Liver (tissue), 9 donors: Measurements from ENCODE around the gene SP140L. TPM values are rescaled to one million over a fixed set of nuclear protein-coding genes. Genes with fewer than 3 reads are reported as not detected.

ENCODE experiments used
- DNase-seq: peaks from one replicate; pipeline ENCODE4 v3.0.0-alpha.2; 2017; ENCODE audit warnings: low spot score
- H3K27ac ChIP-seq, 2 donors: one replicate each; pipeline ENCODE4 v1.7.0; 2013; ENCODE audit warnings: inconsistent platforms in 2 of 2, low read length in 2 of 2, control low read depth in 1 of 2, low read depth in 1 of 2, mild to moderate bottlenecking in 1 of 2
- H3K27me3 ChIP-seq, 4 donors: one replicate each; pipeline versions ENCODE4 v1.6.1 to v1.7.0; 2013; ENCODE audit warnings: low read length in 3 of 4, inconsistent platforms in 1 of 4, mild to moderate bottlenecking in 1 of 4, moderate library complexity in 1 of 4; ENCODE audit not compliant: control insufficient read depth in 4 of 4, insufficient read depth in 4 of 4
- H3K36me3 ChIP-seq, 4 donors: one replicate each; pipeline versions ENCODE4 v1.6.1 to v1.7.0; 2013; ENCODE audit warnings: low read length in 3 of 4, mild to moderate bottlenecking in 3 of 4, low read depth in 1 of 4, moderate library complexity in 1 of 4; ENCODE audit not compliant: control insufficient read depth in 4 of 4, insufficient read depth in 3 of 4
- H3K4me1 ChIP-seq, 4 donors: one replicate each; pipeline versions ENCODE4 v1.6.1 to v1.7.0; 2013; ENCODE audit warnings: low read length in 3 of 4, mild to moderate bottlenecking in 3 of 4, moderate library complexity in 1 of 4; ENCODE audit not compliant: control insufficient read depth in 4 of 4, insufficient read depth in 4 of 4
- H3K4me3 ChIP-seq, 3 donors: one replicate each; pipeline versions ENCODE4 v1.6.1 to v1.7.0; 2013; ENCODE audit warnings: low read length in 3 of 3, control low read depth in 1 of 3, low read depth in 1 of 3, mild to moderate bottlenecking in 1 of 3
- H3K9ac ChIP-seq, 2 donors: one replicate each; pipeline ENCODE4 v1.7.0; 2013; ENCODE audit warnings: low read length in 2 of 2, mild to moderate bottlenecking in 2 of 2, moderate library complexity in 2 of 2, control low read depth in 1 of 2, low read depth in 1 of 2
- H3K9me3 ChIP-seq, 4 donors: one replicate each; pipeline versions ENCODE4 v1.6.1 to v1.7.0; 2013; ENCODE audit warnings: low read length in 3 of 4; ENCODE audit not compliant: control insufficient read depth in 4 of 4
- ATF3 ChIP-seq: IDR thresholded peaks from 2 replicates; pipeline ENCODE4 v1.6.1; 2016; ENCODE audit warnings: antibody characterized with exemption
- EGR1 ChIP-seq, 2 donors: IDR thresholded peaks; 2 replicates each; pipeline ENCODE4 v1.6.1; 2016 to 2018; ENCODE audit warnings: antibody characterized with exemption in 2 of 2, low read depth in 2 of 2
- FOXA1 ChIP-seq: IDR thresholded peaks from 2 replicates; pipeline ENCODE4 v1.6.1; 2016; ENCODE audit warnings: antibody characterized with exemption
- FOXA2 ChIP-seq: IDR thresholded peaks from 2 replicates; pipeline ENCODE4 v1.6.1; 2016; ENCODE audit warnings: antibody characterized with exemption
- GABPA ChIP-seq, 2 donors: IDR thresholded peaks in 1 of 2; conservative IDR thresholded peaks in 1 of 2; 2 replicates each; pipeline ENCODE4 v1.6.1; 2016; ENCODE audit warnings: antibody characterized with exemption in 2 of 2, mild to moderate bottlenecking in 1 of 2, moderate library complexity in 1 of 2
- HNF4A ChIP-seq, 2 donors: conservative IDR thresholded peaks; 2 replicates each; pipeline ENCODE4 v1.6.1; 2016; ENCODE audit warnings: antibody characterized with exemption in 2 of 2, mild to moderate bottlenecking in 2 of 2
- HNF4G ChIP-seq: IDR thresholded peaks from 2 replicates; pipeline ENCODE4 v1.6.1; 2016; ENCODE audit warnings: antibody characterized with exemption
- JUND ChIP-seq, 2 donors: IDR thresholded peaks; 2 replicates each; pipeline ENCODE4 v1.6.1; 2016; ENCODE audit warnings: antibody characterized with exemption in 2 of 2
- NR2F2 ChIP-seq: IDR thresholded peaks from 2 replicates; pipeline ENCODE4 v1.6.1; 2016; ENCODE audit warnings: antibody characterized with exemption
- RAD21 ChIP-seq, 2 donors: IDR thresholded peaks; 2 replicates each; pipeline ENCODE4 v1.6.1; 2016; ENCODE audit warnings: antibody characterized with exemption in 2 of 2, mild to moderate bottlenecking in 2 of 2
- RXRA ChIP-seq, 2 donors: IDR thresholded peaks; 2 replicates each; pipeline ENCODE4 v1.6.1; 2017 to 2018; ENCODE audit warnings: antibody characterized with exemption in 2 of 2, mild to moderate bottlenecking in 1 of 2
- SP1 ChIP-seq: IDR thresholded peaks from 2 replicates; pipeline ENCODE4 v1.6.1; 2018; ENCODE audit warnings: antibody characterized with exemption, mild to moderate bottlenecking
- TAF1 ChIP-seq: conservative IDR thresholded peaks from 2 replicates; pipeline ENCODE4 v1.6.1; 2016; ENCODE audit warnings: antibody characterized with exemption, mild to moderate bottlenecking
- YY1 ChIP-seq: IDR thresholded peaks from 2 replicates; pipeline ENCODE4 v1.6.1; 2016; ENCODE audit warnings: antibody characterized with exemption, mild to moderate bottlenecking
- WGBS: extraction: QIAGEN DNeasy Blood & Tissue Kit; methylation state at CpG from one replicate; pipeline ENCODE4 v1.1.7; 2013; 5-methylcytosine and 5-hydroxymethylcytosine counted together
- polyA plus RNA-seq, 2 donors: library from polyadenylated mRNA; stranded (reverse) in 1 of 2; unstranded in 1 of 2; fragments of 200-250 nt in 1 of 2; fragments of >200 nt in 1 of 2; fragmentation: Nextera tagmentation in 1 of 2; extraction: Ambion mirVana in 1 of 2; gene quantifications; one replicate each; pipeline versions ENCODE4 v1.2.1 to v1.2.3, GENCODE V29; 2013 to 2015
- total RNA-seq, 2 donors: library from RNA; depleted of rRNA; stranded (reverse); fragments of >200 nt; gene quantifications; one replicate each; pipeline ENCODE4 v1.2.3, GENCODE V29; 2014
- TF ChIP-seq, protein P1 (sequence below): IDR thresholded peaks from 2 replicates; pipeline ENCODE4 v1.6.1; 2016; ENCODE audit warnings: antibody characterized with exemption, mild to moderate bottlenecking
- TF ChIP-seq, protein P2 (sequence below): fragments of 150-350 bp; IDR thresholded peaks from 2 replicates; pipeline ENCODE4 v1.5.1; 2017; ENCODE audit warnings: improper control_type of control experiment, low read depth, low read length; ENCODE audit not compliant: missing input control
- TF ChIP-seq, protein P3 (sequence below): IDR thresholded peaks from 2 replicates; pipeline ENCODE4 v1.6.1; 2016; ENCODE audit warnings: antibody characterized with exemption
- TF ChIP-seq, protein P4 (sequence below): IDR thresholded peaks from 2 replicates; pipeline ENCODE4 v1.6.1; 2016; ENCODE audit warnings: antibody characterized with exemption
- donor health status: healthy.
- donor health status: healthy.
- donor health status: healthy.
- donor health status: healthy.
- donor health status: healthy.

Gene SP140L
- total and polyA plus RNA-seq, 4 donors: 3.1 to 21.5 (median 6.6) TPM

DNA sequence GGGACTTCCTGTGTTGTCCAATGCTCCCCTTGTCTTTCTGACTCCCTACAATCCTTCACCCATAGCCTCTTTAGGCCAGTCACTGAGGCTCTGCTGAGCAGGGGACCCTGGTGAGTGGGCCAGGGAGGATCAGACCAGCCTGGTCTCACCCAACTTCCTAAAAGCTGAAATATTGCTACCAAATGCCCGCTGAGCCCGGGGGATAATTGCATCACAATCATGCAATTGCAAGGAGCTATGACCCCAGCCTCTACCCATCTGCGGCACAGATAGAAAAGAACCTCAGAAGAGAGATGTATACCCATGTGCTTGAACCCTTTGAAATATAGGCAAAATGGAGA, 85.3 kb downstream of the SP140L start:
- Histone ChIP-seq H3K27ac (peak overlapping the region; percentile 89 to 96), H3K9me3 (no peaks in the 10 kb centered on the region), H3K4me1 (peaks cover 6 to 25% (median 14%) of the 10 kb centered on the region in 4 donors), H3K27me3 (no peaks in the 10 kb centered on the region), H3K36me3 (no peaks in the 10 kb centered on the region), H3K9ac (peak overlapping the region; percentile 87 to 88), H3K4me3 (peak overlapping the region; percentile 55 to 87 (median 67))
- WGBS: 39% methylated on average over 3 of the region's 3 CpGs
- DNase-seq: no peak
- no peak for TF ChIP-seq ATF3
- no peak for TF ChIP-seq YY1
- TF ChIP-seq GABPA (IDR thresholded peaks at IDR 0.05 in 1 of 2, conservative IDR thresholded peaks at IDR 0.05 in 1 of 2): no peak
- TF ChIP-seq, protein P1, sequence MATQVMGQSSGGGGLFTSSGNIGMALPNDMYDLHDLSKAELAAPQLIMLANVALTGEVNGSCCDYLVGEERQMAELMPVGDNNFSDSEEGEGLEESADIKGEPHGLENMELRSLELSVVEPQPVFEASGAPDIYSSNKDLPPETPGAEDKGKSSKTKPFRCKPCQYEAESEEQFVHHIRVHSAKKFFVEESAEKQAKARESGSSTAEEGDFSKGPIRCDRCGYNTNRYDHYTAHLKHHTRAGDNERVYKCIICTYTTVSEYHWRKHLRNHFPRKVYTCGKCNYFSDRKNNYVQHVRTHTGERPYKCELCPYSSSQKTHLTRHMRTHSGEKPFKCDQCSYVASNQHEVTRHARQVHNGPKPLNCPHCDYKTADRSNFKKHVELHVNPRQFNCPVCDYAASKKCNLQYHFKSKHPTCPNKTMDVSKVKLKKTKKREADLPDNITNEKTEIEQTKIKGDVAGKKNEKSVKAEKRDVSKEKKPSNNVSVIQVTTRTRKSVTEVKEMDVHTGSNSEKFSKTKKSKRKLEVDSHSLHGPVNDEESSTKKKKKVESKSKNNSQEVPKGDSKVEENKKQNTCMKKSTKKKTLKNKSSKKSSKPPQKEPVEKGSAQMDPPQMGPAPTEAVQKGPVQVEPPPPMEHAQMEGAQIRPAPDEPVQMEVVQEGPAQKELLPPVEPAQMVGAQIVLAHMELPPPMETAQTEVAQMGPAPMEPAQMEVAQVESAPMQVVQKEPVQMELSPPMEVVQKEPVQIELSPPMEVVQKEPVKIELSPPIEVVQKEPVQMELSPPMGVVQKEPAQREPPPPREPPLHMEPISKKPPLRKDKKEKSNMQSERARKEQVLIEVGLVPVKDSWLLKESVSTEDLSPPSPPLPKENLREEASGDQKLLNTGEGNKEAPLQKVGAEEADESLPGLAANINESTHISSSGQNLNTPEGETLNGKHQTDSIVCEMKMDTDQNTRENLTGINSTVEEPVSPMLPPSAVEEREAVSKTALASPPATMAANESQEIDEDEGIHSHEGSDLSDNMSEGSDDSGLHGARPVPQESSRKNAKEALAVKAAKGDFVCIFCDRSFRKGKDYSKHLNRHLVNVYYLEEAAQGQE: no peak
- TF ChIP-seq FOXA2: no peak
- no peak for TF ChIP-seq NR2F2
- no peak for TF ChIP-seq FOXA1
- TF ChIP-seq HNF4A (conservative IDR thresholded peaks at IDR 0.05): no peak
- no peak for TF ChIP-seq TAF1
- TF ChIP-seq HNF4G: no peak
- TF ChIP-seq JUND (IDR thresholded peaks at IDR 0.05): no peak
- TF ChIP-seq RAD21 (IDR thresholded peaks at IDR 0.05): no peak
- TF ChIP-seq SP1: no peak
- TF ChIP-seq, protein P2, sequence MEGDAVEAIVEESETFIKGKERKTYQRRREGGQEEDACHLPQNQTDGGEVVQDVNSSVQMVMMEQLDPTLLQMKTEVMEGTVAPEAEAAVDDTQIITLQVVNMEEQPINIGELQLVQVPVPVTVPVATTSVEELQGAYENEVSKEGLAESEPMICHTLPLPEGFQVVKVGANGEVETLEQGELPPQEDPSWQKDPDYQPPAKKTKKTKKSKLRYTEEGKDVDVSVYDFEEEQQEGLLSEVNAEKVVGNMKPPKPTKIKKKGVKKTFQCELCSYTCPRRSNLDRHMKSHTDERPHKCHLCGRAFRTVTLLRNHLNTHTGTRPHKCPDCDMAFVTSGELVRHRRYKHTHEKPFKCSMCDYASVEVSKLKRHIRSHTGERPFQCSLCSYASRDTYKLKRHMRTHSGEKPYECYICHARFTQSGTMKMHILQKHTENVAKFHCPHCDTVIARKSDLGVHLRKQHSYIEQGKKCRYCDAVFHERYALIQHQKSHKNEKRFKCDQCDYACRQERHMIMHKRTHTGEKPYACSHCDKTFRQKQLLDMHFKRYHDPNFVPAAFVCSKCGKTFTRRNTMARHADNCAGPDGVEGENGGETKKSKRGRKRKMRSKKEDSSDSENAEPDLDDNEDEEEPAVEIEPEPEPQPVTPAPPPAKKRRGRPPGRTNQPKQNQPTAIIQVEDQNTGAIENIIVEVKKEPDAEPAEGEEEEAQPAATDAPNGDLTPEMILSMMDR: no peak
- TF ChIP-seq, protein P3, sequence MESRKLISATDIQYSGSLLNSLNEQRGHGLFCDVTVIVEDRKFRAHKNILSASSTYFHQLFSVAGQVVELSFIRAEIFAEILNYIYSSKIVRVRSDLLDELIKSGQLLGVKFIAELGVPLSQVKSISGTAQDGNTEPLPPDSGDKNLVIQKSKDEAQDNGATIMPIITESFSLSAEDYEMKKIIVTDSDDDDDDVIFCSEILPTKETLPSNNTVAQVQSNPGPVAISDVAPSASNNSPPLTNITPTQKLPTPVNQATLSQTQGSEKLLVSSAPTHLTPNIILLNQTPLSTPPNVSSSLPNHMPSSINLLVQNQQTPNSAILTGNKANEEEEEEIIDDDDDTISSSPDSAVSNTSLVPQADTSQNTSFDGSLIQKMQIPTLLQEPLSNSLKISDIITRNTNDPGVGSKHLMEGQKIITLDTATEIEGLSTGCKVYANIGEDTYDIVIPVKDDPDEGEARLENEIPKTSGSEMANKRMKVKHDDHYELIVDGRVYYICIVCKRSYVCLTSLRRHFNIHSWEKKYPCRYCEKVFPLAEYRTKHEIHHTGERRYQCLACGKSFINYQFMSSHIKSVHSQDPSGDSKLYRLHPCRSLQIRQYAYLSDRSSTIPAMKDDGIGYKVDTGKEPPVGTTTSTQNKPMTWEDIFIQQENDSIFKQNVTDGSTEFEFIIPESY: no peak
- TF ChIP-seq, protein P4, sequence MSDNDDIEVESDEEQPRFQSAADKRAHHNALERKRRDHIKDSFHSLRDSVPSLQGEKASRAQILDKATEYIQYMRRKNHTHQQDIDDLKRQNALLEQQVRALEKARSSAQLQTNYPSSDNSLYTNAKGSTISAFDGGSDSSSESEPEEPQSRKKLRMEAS: no peak
- TF ChIP-seq RXRA (IDR thresholded peaks at IDR 0.05): no peak
- TF ChIP-seq EGR1 (IDR thresholded peaks at IDR 0.05; ENCODE audit: low read depth in 2 of 2): no peak
